ENCODE results near the gene IRX2. TPM values are rescaled to one million over a fixed set of nuclear protein-coding genes. Genes with fewer than 3 reads are reported as not detected.

Gene IRX2
- total and polyA plus RNA-seq, 10 of the 15 experiments (the other 5 are each of a cell fraction or from before 2014, with no cell fraction given), result not detected

GRCh38 chr5:2699231-2699630 is 52.2 kb downstream of the IRX2 start (continued):
- TF ChIP-seq ETV6 (conservative IDR thresholded peaks at IDR 0.05 in 1 of 2, IDR thresholded peaks at IDR 0.05 in 1 of 2; ENCODE audit: borderline replicate concordance in 1 of 2, low read depth in 1 of 2), result no peak
- TF ChIP-seq SIN3A (IDR thresholded peaks at IDR 0.05; ENCODE audit: low read depth, low read length), result no peak

- no peak for FAIRE-seq
- Histone ChIP-seq H3K9ac (ENCODE audit: control insufficient read depth, insufficient read depth, low read length) (no peak overlapping the region), H3K27me3 (replicated peaks in 1 of 2; ENCODE audit: control insufficient read depth in 2 of 2, insufficient read depth in 2 of 2, low read length in 1 of 2) (no peaks in the 10 kb centered on the region), H2AFZ (ENCODE audit: control insufficient read depth, low read depth, low read length) (no peak overlapping the region), H3K9me3 (replicated peaks; ENCODE audit: control insufficient read depth, insufficient read depth, low read length) (no peaks in the 10 kb centered on the region; the same call in 2 of the 3 replicates), H3K4me3 (no peak overlapping the region), H3K27ac (ENCODE audit: control insufficient read depth, insufficient read depth) (no peak overlapping the region), H3K4me2 (ENCODE audit: control insufficient read depth, insufficient read depth) (no peak overlapping the region), H3K4me1 (ENCODE audit: control insufficient read depth, insufficient read depth, low read length) (no peaks in the 10 kb centered on the region), H3K79me2 (ENCODE audit: control insufficient read depth, insufficient read depth, low read length) (no peaks in the 10 kb centered on the region), H4K20me1 (ENCODE audit: control insufficient read depth, insufficient read depth) (no peaks in the 10 kb centered on the region), H3K36me3 (ENCODE audit: control insufficient read depth in 2 of 2, insufficient read depth in 2 of 2, low read length in 1 of 2) (no peaks in the 10 kb centered on the region)
- no TSS peak for BruUV-seq (replicated peaks)
- ATAC-seq, result no peak
- ChIA-PET POLR2A (no interaction called here), CTCF (no interaction called here), SMC1A (ENCODE audit: uncharacterized antibody, unreplicated experiment) (no interaction called here), RAD21 (ENCODE audit: unreplicated experiment) (no interaction called here)
- in situ Hi-C loops (cut with MboI), result no loop called here
- no peak for DNase-seq (ENCODE audit: low read depth, low spot score)
- 50% methylated on average over 13 of the region's 13 CpGs for WGBS (ENCODE audit: insufficient coverage, insufficient replicate concordance, low lambda C conversion rate, missing lambda C conversion rate)
- intact Hi-C loops (cut with micrococcal nuclease; ENCODE audit: unreplicated experiment), result no loop called here
- no peak for TF ChIP-seq ZBTB4 (CRISPR knock-in tag; IDR thresholded peaks at IDR 0.05)
- no peak for TF ChIP-seq IKZF2 (IDR thresholded peaks at IDR 0.05)
- no peak for TF ChIP-seq RAD21 (IDR thresholded peaks at IDR 0.05; ENCODE audit: insufficient read depth, low read depth, low read length)
- TF ChIP-seq CHD1 (IDR thresholded peaks at IDR 0.05; ENCODE audit: low read depth, low read length), result no peak
- TF ChIP-seq MYB (IDR thresholded peaks at IDR 0.05; ENCODE audit: borderline replicate concordance, low read depth, low read length), result no peak
- TF ChIP-seq IRF4 (IDR thresholded peaks at IDR 0.05; ENCODE audit: low read depth, low read length), result no peak
- TF ChIP-seq E4F1 (IDR thresholded peaks at IDR 0.05; ENCODE audit: borderline replicate concordance, partially characterized antibody), result no peak
- no peak for TF ChIP-seq SMC3 (IDR thresholded peaks at IDR 0.05; ENCODE audit: borderline replicate concordance, low read length)
- TF ChIP-seq PKNOX1 (IDR thresholded peaks at IDR 0.05), result no peak
- TF ChIP-seq TAF1 (IDR thresholded peaks at IDR 0.05; ENCODE audit: borderline replicate concordance, low read depth, low read length), result no peak
- TF ChIP-seq MLLT1 (IDR thresholded peaks at IDR 0.05), result no peak
- no peak for TF ChIP-seq SRF (IDR thresholded peaks at IDR 0.05; ENCODE audit: low read depth in 2 of 2, low read length in 2 of 2)
- no peak for TF ChIP-seq CREM (IDR thresholded peaks at IDR 0.05; ENCODE audit: low read depth)
- TF ChIP-seq BCL11A (IDR thresholded peaks at IDR 0.05; ENCODE audit: low read depth, low read length), result no peak
These were observed 52.9 kb downstream of the IRX2 start for GRCh38 chr5:2698581-2698980.
